ENCODE data around the gene TMBIM4.

Gene TMBIM4

GRCh38 chr12:66085998-66086397 lies 83.8 kb downstream of the TMBIM4 start:
- no peak for DNase-seq
